Neural progenitor cell (in vitro differentiated cells): ENCODE results near the gene GPS1. TPM values are rescaled to one million over a fixed set of nuclear protein-coding genes. Genes with fewer than 3 reads are reported as not detected.

Experiments used
- DNase-seq: peaks from one replicate; pipeline ENCODE4 v3.0.0-alpha.2; 2016; ENCODE audit warnings: low spot score
- H2AFZ ChIP-seq: fragments of 200-600 bp; sonication (generic); replicated peaks from 2 replicates; pipeline ENCODE4 v1.6.1; 2016; ENCODE audit warnings: antibody characterized with exemption
- H3F3A ChIP-seq: fragments of 200-600 bp; sonication (generic); 2 replicates; pipeline ENCODE4 v1.6.1; 2016; ENCODE audit warnings: antibody characterized with exemption, low read depth
- H3K27ac ChIP-seq: fragments of 200-600 bp; sonication (generic); 2 replicates; pipeline ENCODE4 v1.5.1; 2016; ENCODE audit warnings: mild to moderate bottlenecking
- H3K27me3 ChIP-seq: fragments of 200-600 bp; sonication (generic); 2 replicates; pipeline ENCODE4 v1.6.1; 2016; ENCODE audit warnings: mild to moderate bottlenecking, moderate library complexity
- H3K36me3 ChIP-seq: fragments of 200-600 bp; sonication (generic); 2 replicates; pipeline ENCODE4 v1.5.1; 2016
- H3K4me1 ChIP-seq: fragments of 200-600 bp; sonication (generic); 2 replicates; pipeline ENCODE4 v1.6.1; 2016; ENCODE audit warnings: mixed run types
- H3K4me2 ChIP-seq: fragments of 200-600 bp; sonication (generic); 2 replicates; pipeline ENCODE4 v1.6.1; 2016
- H3K4me3 ChIP-seq: fragments of 200-600 bp; sonication (generic); 2 replicates; pipeline ENCODE4 v1.5.1; 2016
- H3K79me2 ChIP-seq: fragments of 200-600 bp; sonication (generic); 2 replicates; pipeline ENCODE4 v1.6.1; 2016; ENCODE audit warnings: low read depth
- H3K9ac ChIP-seq: fragments of 200-600 bp; sonication (generic); 2 replicates; pipeline ENCODE4 v1.6.1; 2016
- H3K9me3 ChIP-seq: fragments of 200-600 bp; sonication (generic); 2 replicates; pipeline ENCODE4 v1.5.1; 2016; ENCODE audit warnings: low read depth
- H4K20me1 ChIP-seq: fragments of 200-600 bp; sonication (generic); 2 replicates; pipeline ENCODE4 v1.6.1; 2016; ENCODE audit warnings: low read depth
- H3K27ac Mint-ChIP-seq: 3 replicates; pipeline ENCODE4 v1.8.0; 2021; ENCODE audit warnings: mixed read lengths
- H3K27me3 Mint-ChIP-seq: 2 replicates; pipeline ENCODE4 v1.8.0; 2022; ENCODE audit warnings: low read depth, mild to moderate bottlenecking, inconsistent platforms, moderate library complexity, mixed read lengths; ENCODE audit not compliant: insufficient read depth
- H3K36me3 Mint-ChIP-seq: 3 replicates; pipeline ENCODE4 v1.8.0; 2021; ENCODE audit warnings: mixed read lengths
- H3K4me1 Mint-ChIP-seq: 3 replicates; pipeline ENCODE4 v1.8.0; 2021; ENCODE audit warnings: mixed read lengths
- H3K4me3 Mint-ChIP-seq: 3 replicates; pipeline ENCODE4 v1.8.0; 2021; ENCODE audit warnings: mild to moderate bottlenecking, moderate library complexity, mixed read lengths
- H3K9me3 Mint-ChIP-seq: 3 replicates; pipeline ENCODE4 v1.8.0; 2020; ENCODE audit warnings: mixed read lengths
- CTCF ChIP-seq: fragments of 200-600 bp; sonication (generic); IDR thresholded peaks from 2 replicates; pipeline ENCODE4 v1.5.1; 2017; ENCODE audit warnings: antibody characterized with exemption, mild to moderate bottlenecking
- EZH2 ChIP-seq: fragments of 200-600 bp; sonication (generic); IDR thresholded peaks from 2 replicates; pipeline ENCODE4 v1.6.1; 2017; ENCODE audit warnings: antibody characterized with exemption, mild to moderate bottlenecking, moderate library complexity
- EZH2phosphoT487 ChIP-seq: fragments of 200-600 bp; sonication (generic); IDR thresholded peaks from 2 replicates; pipeline ENCODE4 v1.6.1; 2017; ENCODE audit warnings: antibody characterized with exemption
- total RNA-seq: library from RNA; depleted of rRNA; stranded (reverse); fragments of >200 nt; gene quantifications from 2 replicates; pipeline ENCODE4 v1.2.3, GENCODE V29; 2015; ENCODE audit warnings: low replicate concordance

The GPS1 gene
- total RNA-seq, 1 donor from 2014 or later: 86.6 TPM

- Histone ChIP-seq H3K79me2 (peaks cover 4% of the 10 kb centered on the region), H4K20me1 (peaks cover 34% of the 10 kb centered on the region), H3K27me3 (peaks cover 9% of the 10 kb centered on the region), H2AFZ (peak overlapping the region; percentile 89), H3K36me3 (no peaks in the 10 kb centered on the region), H3K4me3 (peak overlapping the region; percentile 81), H3K4me2 (peak overlapping the region; percentile 98), H3F3A (peaks cover 30% of the 10 kb centered on the region), H3K4me1 (peaks cover 7% of the 10 kb centered on the region), H3K9ac (no peak overlapping the region), H3K9me3 (no peaks in the 10 kb centered on the region), H3K27ac (no peak overlapping the region)
- H3K4me1 Mint-ChIP-seq: peaks cover 12% of the 10 kb centered on the region
- H3K4me3 Mint-ChIP-seq: peak overlapping the region; percentile 81
- TF ChIP-seq CTCF: peak; percentile 77
- TF ChIP-seq EZH2phosphoT487: no peak
- peak; percentile 95 for DNase-seq
- H3K27ac Mint-ChIP-seq: no peak overlapping the region
- peaks cover 11% of the 10 kb centered on the region for H3K36me3 Mint-ChIP-seq
- H3K27me3 Mint-ChIP-seq: peaks cover 16% of the 10 kb centered on the region
- no peaks in the 10 kb centered on the region for H3K9me3 Mint-ChIP-seq
Observed at GRCh38 chr17:82030470-82031302, 21.0 kb upstream of the GPS1 start.

GRCh38 chr17:82031303-82031884 lies 20.3 kb upstream of the GPS1 start, which contains the start of gene RAC3:
Gene RAC3, plus strand, starts transcription at chr17:82031678. Its CDS starts 84 bp downstream, at chr17:82031762.
- peak; percentile 91 for DNase-seq
- Mint-ChIP-seq H3K36me3 (peaks cover 11% of the 10 kb centered on the region), H3K4me1 (peaks cover 8% of the 10 kb centered on the region), H3K27ac (no peak within 1 kb of the TSS), H3K4me3 (peak within 1 kb of the TSS; percentile 81), H3K27me3 (peaks cover 16% of the 10 kb centered on the region), H3K9me3 (no peaks in the 10 kb centered on the region)
- Histone ChIP-seq H3K27me3 (peaks cover 9% of the 10 kb centered on the region), H3K4me3 (peak within 1 kb of the TSS; percentile 81), H4K20me1 (peaks cover 34% of the 10 kb centered on the region), H3K9me3 (no peaks in the 10 kb centered on the region), H3F3A (peaks cover 30% of the 10 kb centered on the region), H3K9ac (no peak within 1 kb of the TSS), H3K27ac (no peak within 1 kb of the TSS), H3K79me2 (peaks cover 4% of the 10 kb centered on the region), H3K36me3 (no peaks in the 10 kb centered on the region), H3K4me1 (peaks cover 10% of the 10 kb centered on the region), H3K4me2 (peak within 1 kb of the TSS; percentile 99), H2AFZ (peak within 1 kb of the TSS; percentile 89)
- no peak for TF ChIP-seq EZH2
- TF ChIP-seq CTCF: no peak
- no peak for TF ChIP-seq EZH2phosphoT487

GRCh38 chr17:82031885-82032627 lies 19.6 kb upstream of the GPS1 start:
- Histone ChIP-seq H3K79me2 (peaks cover 4% of the 10 kb centered on the region), H3K27ac (no peak overlapping the region), H3F3A (peaks cover 37% of the 10 kb centered on the region), H3K9ac (no peak overlapping the region), H3K4me3 (peak overlapping the region; percentile 65), H3K27me3 (peaks cover 9% of the 10 kb centered on the region), H3K36me3 (no peaks in the 10 kb centered on the region), H3K4me1 (peaks cover 15% of the 10 kb centered on the region), H3K4me2 (peak overlapping the region; percentile 99), H3K9me3 (no peaks in the 10 kb centered on the region), H4K20me1 (peaks cover 39% of the 10 kb centered on the region), H2AFZ (no peak overlapping the region)
- H3K27ac Mint-ChIP-seq: no peak overlapping the region
- H3K36me3 Mint-ChIP-seq: peaks cover 11% of the 10 kb centered on the region
- H3K4me3 Mint-ChIP-seq: peak overlapping the region; percentile 77
- TF ChIP-seq EZH2phosphoT487: no peak
- TF ChIP-seq CTCF: no peak
- no peak for TF ChIP-seq EZH2
- H3K9me3 Mint-ChIP-seq: no peaks in the 10 kb centered on the region
- DNase-seq: peak; percentile 38
- H3K27me3 Mint-ChIP-seq: peaks cover 16% of the 10 kb centered on the region
- peaks cover 8% of the 10 kb centered on the region for H3K4me1 Mint-ChIP-seq
